RPMI8226 (cell line): ENCODE results near the gene PLXNB2.
A peak's percentile ranks its signal among the peaks of the same experiment; 100 is the strongest.
"Not testable (repeated sequence)": the region's sequence is repeated elsewhere in the genome, so short reads cannot be mapped to it uniquely, and the experiment has no call there.

Source experiments
- DNase-seq: peaks from one replicate; pipeline ENCODE4 v3.0.0-alpha.2; 2015

Gene PLXNB2

GRCh38 chr22:50278956-50279619 is 28.4 kb downstream of the PLXNB2 start:
- no peak for DNase-seq

GRCh38 chr22:50278461-50278860 is 29.0 kb downstream of the PLXNB2 start:
- no peak for DNase-seq

- no peak for DNase-seq
Measured at GRCh38 chr22:50277761-50278160, 29.7 kb downstream of the PLXNB2 start.

GRCh38 chr22:50276143-50276542 is 31.3 kb downstream of the PLXNB2 start:
- DNase-seq = peak; percentile 100

- no peak for DNase-seq
Measured at GRCh38 chr22:50275181-50276055, 32.0 kb downstream of the PLXNB2 start.

- DNase-seq = no peak
Measured at GRCh38 chr22:50274771-50275170, 32.7 kb downstream of the PLXNB2 start.

- peak; percentile 79 for DNase-seq
Measured at GRCh38 chr22:50274311-50274710, 33.1 kb downstream of the PLXNB2 start.

- DNase-seq = not testable (repeated sequence)
Measured at GRCh38 chr22:50273781-50274180, 33.7 kb downstream of the PLXNB2 start.

GRCh38 chr22:50273352-50273751 is 34.1 kb downstream of the PLXNB2 start:
- not testable (repeated sequence) for DNase-seq

GRCh38 chr22:50272044-50272802 is 35.2 kb downstream of the PLXNB2 start:
- no peak for DNase-seq

GRCh38 chr22:50271519-50271970 is 35.9 kb downstream of the PLXNB2 start:
- peak; percentile 80 for DNase-seq

- DNase-seq = peak; percentile 77
Measured at GRCh38 chr22:50270666-50271394, 36.6 kb downstream of the PLXNB2 start.

- DNase-seq = peak; percentile 57
Measured at GRCh38 chr22:50269970-50270665, 37.3 kb downstream of the PLXNB2 start, which contains the start of gene MAPK11. TSS of gene MAPK11 (minus strand) at chr22:50270380. CDS start at chr22:50270292, 88 bp downstream.

- peak; percentile 29 for DNase-seq
Measured at GRCh38 chr22:50269573-50269969, 37.9 kb downstream of the PLXNB2 start.

- peak; percentile 78 for DNase-seq
Measured at GRCh38 chr22:50268655-50269113, 38.8 kb downstream of the PLXNB2 start.

- DNase-seq = no peak
Measured at GRCh38 chr22:50267591-50268390, 39.7 kb downstream of the PLXNB2 start.

- no peak for DNase-seq
Measured at GRCh38 chr22:50266994-50267393, 40.5 kb downstream of the PLXNB2 start.

- DNase-seq = no peak
Measured at GRCh38 chr22:50264946-50265669, 42.3 kb downstream of the PLXNB2 start.

GRCh38 chr22:50264104-50264745 is 43.2 kb downstream of the PLXNB2 start:
- DNase-seq = no peak
